ENCODE data around the gene ZNF607. TPM values are rescaled to one million over a fixed set of nuclear protein-coding genes. Genes with fewer than 3 reads are reported as not detected.

ZNF607 gene
- total and polyA plus RNA-seq, 10 of the 15 experiments (the other 5 are each of a cell fraction or from before 2014, with no cell fraction given): 0.47 to 5.7 (median 2.2) TPM

DNA sequence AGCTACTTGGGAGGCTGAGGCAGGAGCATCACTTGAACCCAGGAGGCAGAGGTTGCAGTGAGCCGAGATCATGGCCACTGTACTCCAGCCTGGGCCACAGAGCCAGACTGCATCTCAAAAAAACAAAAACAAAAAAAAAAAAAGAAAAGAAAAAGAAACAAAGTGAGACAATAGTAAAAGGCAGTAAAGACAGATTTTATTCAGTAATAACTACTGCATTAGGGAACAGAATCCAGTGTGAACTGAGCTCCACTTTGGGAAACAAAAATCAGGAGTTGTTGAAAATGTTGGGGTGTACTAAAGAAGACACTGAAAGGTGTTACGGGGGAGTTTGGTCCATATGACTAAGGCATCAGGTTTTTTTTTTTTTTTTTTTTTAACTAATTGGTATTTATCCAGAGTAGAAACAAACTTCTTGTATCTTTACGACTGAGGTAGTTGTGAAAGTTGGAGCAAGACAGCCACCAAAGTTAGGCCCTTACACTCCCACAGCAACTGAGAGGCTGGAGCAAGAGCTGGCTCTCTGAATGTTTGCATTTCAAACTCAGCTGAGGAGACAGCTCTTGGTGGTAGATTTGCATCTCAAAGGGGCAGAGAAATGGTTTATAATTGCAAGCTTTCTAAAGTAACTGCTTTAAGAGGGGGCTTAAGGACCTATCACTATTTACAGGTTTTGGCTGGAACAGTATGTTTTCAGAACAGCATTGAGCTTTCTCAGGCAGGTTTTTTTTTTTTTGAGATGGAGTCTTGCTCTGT, 24.2 kb downstream of the ZNF607 start (continued):
- TF ChIP-seq ZBED1 (IDR thresholded peaks at IDR 0.05; ENCODE audit: borderline replicate concordance) (no peak), MYB (IDR thresholded peaks at IDR 0.05; ENCODE audit: borderline replicate concordance, low read depth, low read length) (no peak), LARP7 (IDR thresholded peaks at IDR 0.05) (no peak)

DNA sequence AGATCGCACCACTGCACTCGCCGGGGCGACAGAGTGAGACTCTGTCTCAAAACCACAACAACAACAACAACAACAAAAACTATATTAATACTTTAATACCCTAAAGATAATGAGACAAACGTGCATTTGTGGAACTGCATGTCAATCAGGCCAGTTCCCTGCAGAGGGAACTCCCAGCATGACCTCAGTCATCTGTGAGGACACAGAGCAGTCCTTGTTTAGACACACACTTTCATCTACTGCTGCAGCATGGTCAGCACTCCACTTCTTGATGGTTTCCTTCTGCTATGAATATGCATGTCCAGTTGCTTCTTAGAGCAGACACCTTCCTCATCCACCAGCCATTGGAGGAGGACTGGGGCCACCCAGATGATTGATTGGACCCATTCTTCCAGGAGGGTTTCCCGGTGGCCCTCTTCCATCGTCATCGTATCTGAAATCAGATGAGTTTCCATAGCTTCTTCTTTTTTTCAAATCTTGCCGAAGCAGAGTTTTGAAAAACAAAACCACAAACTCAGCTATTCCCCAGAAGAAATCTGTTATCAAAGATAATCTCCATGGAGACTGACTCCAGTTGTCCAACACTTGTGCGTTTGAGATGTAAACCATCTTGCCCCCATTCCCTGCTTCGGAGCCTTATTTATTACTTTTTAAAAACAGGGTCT, 26.5 kb downstream of the ZNF607 start:
- POLR2A ChIA-PET: no interaction called here
- H3K9me3 ChIP-seq (replicated peaks; ENCODE audit: control insufficient read depth, insufficient read depth, low read length): peaks cover 6% of the 10 kb centered on the region; the same call in 1 of the 3 replicates
- no peaks in the 10 kb centered on the region for H3K4me1 ChIP-seq (ENCODE audit: control insufficient read depth, insufficient read depth, low read length)
- no peaks in the 10 kb centered on the region; a peak in 2 of 4 replicates for H3K36me3 ChIP-seq (ENCODE audit: control insufficient read depth in 2 of 2, insufficient read depth in 2 of 2, low read length in 1 of 2)
- no peak overlapping the region for H3K4me2 ChIP-seq (ENCODE audit: control insufficient read depth, insufficient read depth)
- RAD21 ChIA-PET (ENCODE audit: unreplicated experiment): no interaction called here
- SMC1A ChIA-PET (ENCODE audit: uncharacterized antibody, unreplicated experiment): no interaction called here
- no peaks in the 10 kb centered on the region for H3K27me3 ChIP-seq (replicated peaks in 1 of 2; ENCODE audit: control insufficient read depth in 2 of 2, insufficient read depth in 2 of 2, low read length in 1 of 2)
- in situ Hi-C loops (cut with MboI): no loop called here
- BruUV-seq (replicated peaks): no TSS peak
- no peak for FAIRE-seq
- no peak overlapping the region for H3K4me3 ChIP-seq
- intact Hi-C loops (cut with micrococcal nuclease; ENCODE audit: unreplicated experiment): no loop called here
- H3K27ac ChIP-seq (ENCODE audit: control insufficient read depth, insufficient read depth): no peak overlapping the region
- H2AFZ ChIP-seq (ENCODE audit: control insufficient read depth, low read depth, low read length): no peak overlapping the region
- H3K79me2 ChIP-seq (ENCODE audit: control insufficient read depth, insufficient read depth, low read length): no peaks in the 10 kb centered on the region
- TF ChIP-seq RAD51 (IDR thresholded peaks at IDR 0.05) (no peak), FOXK2 (IDR thresholded peaks at IDR 0.05) (no peak)
- TF ChIP-seq, protein P1, sequence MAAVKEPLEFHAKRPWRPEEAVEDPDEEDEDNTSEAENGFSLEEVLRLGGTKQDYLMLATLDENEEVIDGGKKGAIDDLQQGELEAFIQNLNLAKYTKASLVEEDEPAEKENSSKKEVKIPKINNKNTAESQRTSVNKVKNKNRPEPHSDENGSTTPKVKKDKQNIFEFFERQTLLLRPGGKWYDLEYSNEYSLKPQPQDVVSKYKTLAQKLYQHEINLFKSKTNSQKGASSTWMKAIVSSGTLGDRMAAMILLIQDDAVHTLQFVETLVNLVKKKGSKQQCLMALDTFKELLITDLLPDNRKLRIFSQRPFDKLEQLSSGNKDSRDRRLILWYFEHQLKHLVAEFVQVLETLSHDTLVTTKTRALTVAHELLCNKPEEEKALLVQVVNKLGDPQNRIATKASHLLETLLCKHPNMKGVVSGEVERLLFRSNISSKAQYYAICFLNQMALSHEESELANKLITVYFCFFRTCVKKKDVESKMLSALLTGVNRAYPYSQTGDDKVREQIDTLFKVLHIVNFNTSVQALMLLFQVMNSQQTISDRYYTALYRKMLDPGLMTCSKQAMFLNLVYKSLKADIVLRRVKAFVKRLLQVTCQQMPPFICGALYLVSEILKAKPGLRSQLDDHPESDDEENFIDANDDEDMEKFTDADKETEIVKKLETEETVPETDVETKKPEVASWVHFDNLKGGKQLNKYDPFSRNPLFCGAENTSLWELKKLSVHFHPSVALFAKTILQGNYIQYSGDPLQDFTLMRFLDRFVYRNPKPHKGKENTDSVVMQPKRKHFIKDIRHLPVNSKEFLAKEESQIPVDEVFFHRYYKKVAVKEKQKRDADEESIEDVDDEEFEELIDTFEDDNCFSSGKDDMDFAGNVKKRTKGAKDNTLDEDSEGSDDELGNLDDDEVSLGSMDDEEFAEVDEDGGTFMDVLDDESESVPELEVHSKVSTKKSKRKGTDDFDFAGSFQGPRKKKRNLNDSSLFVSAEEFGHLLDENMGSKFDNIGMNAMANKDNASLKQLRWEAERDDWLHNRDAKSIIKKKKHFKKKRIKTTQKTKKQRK (IDR thresholded peaks at IDR 0.05; ENCODE audit: low read depth, low read length): no peak
- TF ChIP-seq, protein P2, sequence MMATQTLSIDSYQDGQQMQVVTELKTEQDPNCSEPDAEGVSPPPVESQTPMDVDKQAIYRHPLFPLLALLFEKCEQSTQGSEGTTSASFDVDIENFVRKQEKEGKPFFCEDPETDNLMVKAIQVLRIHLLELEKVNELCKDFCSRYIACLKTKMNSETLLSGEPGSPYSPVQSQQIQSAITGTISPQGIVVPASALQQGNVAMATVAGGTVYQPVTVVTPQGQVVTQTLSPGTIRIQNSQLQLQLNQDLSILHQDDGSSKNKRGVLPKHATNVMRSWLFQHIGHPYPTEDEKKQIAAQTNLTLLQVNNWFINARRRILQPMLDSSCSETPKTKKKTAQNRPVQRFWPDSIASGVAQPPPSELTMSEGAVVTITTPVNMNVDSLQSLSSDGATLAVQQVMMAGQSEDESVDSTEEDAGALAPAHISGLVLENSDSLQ (IDR thresholded peaks at IDR 0.05): peak; percentile 53; the same call in 1 of the 2 replicates
- H3K9ac ChIP-seq (ENCODE audit: control insufficient read depth, insufficient read depth, low read length): no peak overlapping the region
- no peak for DNase-seq (ENCODE audit: low read depth, low spot score)
- CTCF ChIA-PET: no interaction called here
- WGBS (ENCODE audit: insufficient coverage, insufficient replicate concordance, low lambda C conversion rate, missing lambda C conversion rate): 53% methylated on average over 11 of the region's 11 CpGs
- no peaks in the 10 kb centered on the region for H4K20me1 ChIP-seq (ENCODE audit: control insufficient read depth, insufficient read depth)
- no peak for ATAC-seq
